Measurements from ENCODE around the gene CEPT1. TPM values are rescaled to one million over a fixed set of nuclear protein-coding genes. Genes with fewer than 3 reads are reported as not detected.

Gene CEPT1
- total RNA-seq, 1 donor from 2014 or later: 25.3 TPM

DNA sequence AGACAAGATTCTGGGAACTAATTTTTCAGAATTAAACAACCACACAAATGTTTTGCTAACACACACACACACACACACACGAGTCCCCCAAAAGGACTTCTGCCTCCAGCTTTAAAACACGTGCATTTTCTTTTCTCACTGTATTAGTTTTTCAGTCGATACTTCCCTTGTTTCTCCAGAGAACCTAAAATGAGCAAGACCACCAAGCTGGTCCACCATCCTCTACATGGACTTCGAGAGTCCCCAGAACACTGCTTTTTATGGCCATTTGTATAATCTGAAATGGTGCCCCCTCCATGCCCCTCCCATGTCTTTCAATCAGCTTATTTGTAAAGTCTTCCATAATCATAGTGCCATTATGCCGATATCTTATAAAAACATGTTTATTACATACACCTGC is 76.7 kb downstream of the CEPT1 start:
- TF ChIP-seq, protein P1, sequence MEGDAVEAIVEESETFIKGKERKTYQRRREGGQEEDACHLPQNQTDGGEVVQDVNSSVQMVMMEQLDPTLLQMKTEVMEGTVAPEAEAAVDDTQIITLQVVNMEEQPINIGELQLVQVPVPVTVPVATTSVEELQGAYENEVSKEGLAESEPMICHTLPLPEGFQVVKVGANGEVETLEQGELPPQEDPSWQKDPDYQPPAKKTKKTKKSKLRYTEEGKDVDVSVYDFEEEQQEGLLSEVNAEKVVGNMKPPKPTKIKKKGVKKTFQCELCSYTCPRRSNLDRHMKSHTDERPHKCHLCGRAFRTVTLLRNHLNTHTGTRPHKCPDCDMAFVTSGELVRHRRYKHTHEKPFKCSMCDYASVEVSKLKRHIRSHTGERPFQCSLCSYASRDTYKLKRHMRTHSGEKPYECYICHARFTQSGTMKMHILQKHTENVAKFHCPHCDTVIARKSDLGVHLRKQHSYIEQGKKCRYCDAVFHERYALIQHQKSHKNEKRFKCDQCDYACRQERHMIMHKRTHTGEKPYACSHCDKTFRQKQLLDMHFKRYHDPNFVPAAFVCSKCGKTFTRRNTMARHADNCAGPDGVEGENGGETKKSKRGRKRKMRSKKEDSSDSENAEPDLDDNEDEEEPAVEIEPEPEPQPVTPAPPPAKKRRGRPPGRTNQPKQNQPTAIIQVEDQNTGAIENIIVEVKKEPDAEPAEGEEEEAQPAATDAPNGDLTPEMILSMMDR (IDR thresholded peaks at IDR 0.05): no peak
- H3K27me3 Mint-ChIP-seq (ENCODE audit: unreplicated experiment): peaks cover 31% of the 10 kb centered on the region
- no peaks in the 10 kb centered on the region for H3K9me3 Mint-ChIP-seq (ENCODE audit: unreplicated experiment)
- no peaks in the 10 kb centered on the region for H3K4me1 Mint-ChIP-seq (ENCODE audit: unreplicated experiment)
- H3K27ac Mint-ChIP-seq (ENCODE audit: unreplicated experiment): no peak overlapping the region
- no peak overlapping the region for H3K4me3 Mint-ChIP-seq (ENCODE audit: unreplicated experiment)
- H3K36me3 Mint-ChIP-seq (ENCODE audit: unreplicated experiment): no peaks in the 10 kb centered on the region
- DNase-seq (ENCODE audit: extremely low spot score, unreplicated experiment): no peak

DNA sequence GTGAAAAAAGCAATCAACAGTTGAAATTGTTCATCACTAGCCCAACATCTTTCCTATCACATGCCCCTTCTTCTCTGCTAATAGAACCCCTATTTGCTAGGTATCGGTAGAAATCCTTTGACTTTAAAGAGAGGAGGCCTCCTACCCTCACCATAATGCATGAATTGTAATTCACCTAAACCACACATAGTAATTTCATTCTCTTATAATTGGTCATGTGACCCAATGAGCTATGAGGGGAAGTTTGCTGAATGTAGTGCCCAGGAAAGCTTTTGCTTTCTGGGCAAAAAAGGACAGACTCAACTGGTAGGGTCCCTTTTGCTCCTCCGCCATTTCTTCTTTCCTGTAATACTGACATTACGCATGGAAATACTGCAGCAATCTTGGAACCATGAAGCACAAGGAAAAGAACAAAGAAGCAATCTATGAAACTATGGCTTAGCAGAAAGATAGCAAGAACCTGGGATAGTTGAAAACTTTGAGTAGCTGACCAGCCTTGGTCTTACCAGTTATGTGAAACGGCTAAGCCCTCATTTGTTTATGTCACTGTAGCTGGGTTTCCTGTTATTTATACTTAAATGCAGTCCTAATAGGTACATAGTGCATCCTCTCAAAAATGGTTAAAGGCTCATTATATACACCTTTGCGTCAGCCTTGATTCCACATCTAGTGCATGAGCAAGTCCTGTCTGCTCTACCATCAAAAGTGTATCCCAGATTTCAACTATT is 77.3 kb downstream of the CEPT1 start:
- no peaks in the 10 kb centered on the region for H3K36me3 Mint-ChIP-seq (ENCODE audit: unreplicated experiment)
- H3K27me3 Mint-ChIP-seq (ENCODE audit: unreplicated experiment): peaks cover 32% of the 10 kb centered on the region
- no peaks in the 10 kb centered on the region for H3K9me3 Mint-ChIP-seq (ENCODE audit: unreplicated experiment)
- H3K4me1 Mint-ChIP-seq (ENCODE audit: unreplicated experiment): peaks cover under 1% of the 10 kb centered on the region
- no peak for DNase-seq (ENCODE audit: extremely low spot score, unreplicated experiment)
- TF ChIP-seq, protein P1 (IDR thresholded peaks at IDR 0.05): no peak
- H3K4me3 Mint-ChIP-seq (ENCODE audit: unreplicated experiment): no peak overlapping the region
- no peak overlapping the region for H3K27ac Mint-ChIP-seq (ENCODE audit: unreplicated experiment)

DNA sequence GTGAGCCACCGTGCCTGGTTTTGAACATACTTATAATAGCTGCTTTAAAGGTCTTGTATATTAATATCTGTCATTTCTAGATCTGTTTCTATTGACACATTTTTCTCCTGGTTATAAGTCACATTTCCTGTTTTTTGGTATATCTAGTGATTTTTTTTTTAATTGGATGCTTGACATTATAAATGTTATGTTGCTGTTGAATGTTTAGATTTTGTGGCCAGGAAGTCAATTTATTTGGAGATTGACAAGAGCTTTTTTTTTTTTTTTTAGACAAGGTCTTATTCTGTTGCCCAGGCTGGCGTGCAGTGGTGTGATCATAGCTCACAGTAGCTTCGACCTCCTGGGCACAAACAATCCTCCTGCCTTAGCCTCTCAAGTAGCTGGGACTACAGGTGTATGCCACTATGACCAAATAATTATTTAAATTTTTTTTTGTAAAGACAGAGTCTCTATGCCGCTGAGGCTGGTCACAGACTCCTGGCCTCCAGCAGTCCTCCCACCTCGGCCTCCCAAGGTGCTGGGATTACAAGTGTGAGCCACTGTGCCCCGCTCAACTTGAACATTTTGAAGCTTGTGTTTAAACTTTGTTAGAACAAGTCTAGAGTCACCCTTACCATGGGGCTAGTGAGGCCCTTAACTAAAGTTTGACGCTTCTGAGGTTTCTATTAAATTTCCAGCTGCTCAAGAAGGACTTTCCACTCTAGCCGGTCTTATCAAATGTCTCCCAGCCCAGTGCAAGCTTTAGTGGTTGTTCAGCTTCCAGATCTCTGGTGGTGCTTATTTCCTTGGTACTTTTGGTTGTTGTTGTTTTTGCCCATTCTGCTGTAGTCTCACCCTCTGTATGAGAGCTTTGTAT is 78.9 kb downstream of the CEPT1 start:
- peaks cover 7% of the 10 kb centered on the region for H3K4me1 Mint-ChIP-seq (ENCODE audit: unreplicated experiment)
- DNase-seq (ENCODE audit: extremely low spot score, unreplicated experiment): no peak
- H3K36me3 Mint-ChIP-seq (ENCODE audit: unreplicated experiment): no peaks in the 10 kb centered on the region
- no peaks in the 10 kb centered on the region for H3K9me3 Mint-ChIP-seq (ENCODE audit: unreplicated experiment)
- TF ChIP-seq, protein P1 (IDR thresholded peaks at IDR 0.05): no peak
- H3K27ac Mint-ChIP-seq (ENCODE audit: unreplicated experiment): no peak overlapping the region
- H3K4me3 Mint-ChIP-seq (ENCODE audit: unreplicated experiment): no peak overlapping the region
- peaks cover 24% of the 10 kb centered on the region for H3K27me3 Mint-ChIP-seq (ENCODE audit: unreplicated experiment)

DNA sequence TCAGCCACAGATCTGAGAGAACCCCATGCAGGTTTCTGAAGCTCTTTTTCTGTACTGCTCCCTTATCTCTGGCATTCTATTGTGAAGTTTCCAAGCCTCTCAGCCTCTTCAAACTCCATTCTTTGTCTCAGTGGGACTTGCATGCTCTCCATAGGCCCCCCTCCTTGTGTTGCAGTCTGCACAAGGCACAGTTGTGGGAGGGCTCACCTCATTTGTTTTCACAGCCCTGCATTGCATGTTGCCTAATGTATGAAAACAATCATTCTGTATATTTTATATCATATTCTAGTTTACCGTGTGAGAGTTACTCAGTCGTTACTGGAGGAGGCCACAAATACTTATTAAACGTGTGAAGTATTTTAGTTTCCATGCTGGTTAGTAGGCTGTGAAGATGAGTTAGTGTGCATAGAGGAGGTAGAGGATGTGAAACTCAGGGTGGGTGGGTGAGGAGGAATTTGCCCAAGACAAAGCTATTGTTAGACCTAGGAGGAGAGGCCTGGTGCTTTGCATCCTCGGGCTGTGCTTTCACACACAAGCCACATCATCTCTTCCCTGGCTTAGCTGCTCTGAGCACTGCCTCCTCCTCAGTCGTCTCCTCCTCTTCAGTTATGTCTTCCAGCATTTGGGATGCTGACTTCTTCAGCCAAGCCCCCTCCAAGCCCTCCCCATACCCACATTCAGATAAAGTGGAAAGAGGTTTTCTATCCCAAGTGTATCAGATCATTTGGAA is 79.7 kb downstream of the CEPT1 start:
- Mint-ChIP-seq H3K4me1 (ENCODE audit: unreplicated experiment) (peaks cover 7% of the 10 kb centered on the region), H3K9me3 (ENCODE audit: unreplicated experiment) (no peaks in the 10 kb centered on the region), H3K4me3 (ENCODE audit: unreplicated experiment) (no peak overlapping the region), H3K27ac (ENCODE audit: unreplicated experiment) (no peak overlapping the region), H3K36me3 (ENCODE audit: unreplicated experiment) (no peaks in the 10 kb centered on the region), H3K27me3 (ENCODE audit: unreplicated experiment) (peaks cover 23% of the 10 kb centered on the region)
- DNase-seq (ENCODE audit: extremely low spot score, unreplicated experiment): no peak
- TF ChIP-seq, protein P1 (IDR thresholded peaks at IDR 0.05): no peak

Data from osteocyte (in vitro differentiated cells).